Ishikawa (cell line): ENCODE results near the gene ID1.

ENCODE experiments used
- CEBPB ChIP-seq: IDR thresholded peaks from 2 replicates; pipeline ENCODE4 v1.6.1; 2012
- CREB1 ChIP-seq: IDR thresholded peaks from 2 replicates; pipeline ENCODE4 v1.6.1; 2012; ENCODE audit warnings: low read depth
- EGR1 ChIP-seq: IDR thresholded peaks from 2 replicates; pipeline ENCODE4 v1.6.1; 2012
- EP300 ChIP-seq: IDR thresholded peaks from 2 replicates; pipeline ENCODE4 v1.6.1; 2012; ENCODE audit warnings: borderline replicate concordance
- FOXM1 ChIP-seq: IDR thresholded peaks from 2 replicates; pipeline ENCODE4 v1.6.1; 2012; ENCODE audit warnings: low read depth, borderline replicate concordance
- NFIC ChIP-seq: IDR thresholded peaks from 2 replicates; pipeline ENCODE4 v1.6.1; 2012
- RAD21 ChIP-seq: IDR thresholded peaks from 2 replicates; pipeline ENCODE4 v1.6.1; 2012; ENCODE audit warnings: low read depth
- TAF1 ChIP-seq: IDR thresholded peaks from 2 replicates; pipeline ENCODE4 v1.6.1; 2012; ENCODE audit warnings: low read depth, mild to moderate bottlenecking
- TCF12 ChIP-seq: IDR thresholded peaks from 2 replicates; pipeline ENCODE4 v1.6.1; 2012; ENCODE audit warnings: low read depth
- TEAD4 ChIP-seq: IDR thresholded peaks from 2 replicates; pipeline ENCODE4 v1.6.1; 2012
- USF1 ChIP-seq: IDR thresholded peaks from 2 replicates; pipeline ENCODE4 v1.6.1; 2012
- YY1 ChIP-seq: IDR thresholded peaks from 2 replicates; pipeline ENCODE4 v1.6.1; 2012; ENCODE audit warnings: low read depth
- ZBTB7A ChIP-seq: IDR thresholded peaks from 2 replicates; pipeline ENCODE4 v1.6.1; 2012; ENCODE audit warnings: low read depth
- TF ChIP-seq, protein P1 (sequence below): IDR thresholded peaks from 2 replicates; pipeline ENCODE4 v1.6.1; 2012; ENCODE audit warnings: low read depth, mild to moderate bottlenecking
- TF ChIP-seq, protein P2 (sequence below): IDR thresholded peaks from 2 replicates; pipeline ENCODE4 v1.6.1; 2012

The ID1 gene

DNA sequence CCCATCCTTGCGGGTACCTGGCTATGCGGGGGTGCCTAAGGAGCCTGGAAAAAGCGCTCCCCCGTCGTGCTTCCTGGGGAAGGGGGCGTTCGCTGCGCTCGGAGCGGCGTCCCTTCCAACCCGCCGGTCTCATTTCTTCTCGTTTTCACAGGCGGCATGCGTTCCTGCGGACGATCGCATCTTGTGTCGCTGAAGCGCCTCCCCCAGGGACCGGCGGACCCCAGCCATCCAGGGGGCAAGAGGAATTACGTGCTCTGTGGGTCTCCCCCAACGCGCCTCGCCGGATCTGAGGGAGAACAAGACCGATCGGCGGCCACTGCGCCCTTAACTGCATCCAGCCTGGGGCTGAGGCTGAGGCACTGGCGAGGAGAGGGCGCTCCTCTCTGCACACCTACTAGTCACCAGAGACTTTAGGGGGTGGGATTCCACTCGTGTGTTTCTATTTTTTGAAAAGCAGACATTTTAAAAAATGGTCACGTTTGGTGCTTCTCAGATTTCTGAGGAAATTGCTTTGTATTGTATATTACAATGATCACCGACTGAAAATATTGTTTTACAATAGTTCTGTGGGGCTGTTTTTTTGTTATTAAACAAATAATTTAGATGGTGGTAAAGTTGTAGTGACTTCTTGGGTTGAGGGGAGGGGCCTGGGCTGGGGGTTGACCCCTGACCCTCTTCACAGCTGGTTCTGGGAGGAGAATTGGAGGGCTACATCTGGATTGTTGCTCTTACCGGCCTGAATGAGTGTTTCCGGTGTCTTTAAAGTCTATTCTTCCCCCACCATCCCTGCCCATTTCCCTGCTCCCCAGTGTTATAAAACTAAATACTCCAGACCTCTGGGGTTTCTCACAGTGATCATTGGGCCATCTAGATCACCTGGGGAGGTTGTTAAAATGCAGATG is 1.1 kb downstream of the ID1 start:
- TF ChIP-seq, protein P1, sequence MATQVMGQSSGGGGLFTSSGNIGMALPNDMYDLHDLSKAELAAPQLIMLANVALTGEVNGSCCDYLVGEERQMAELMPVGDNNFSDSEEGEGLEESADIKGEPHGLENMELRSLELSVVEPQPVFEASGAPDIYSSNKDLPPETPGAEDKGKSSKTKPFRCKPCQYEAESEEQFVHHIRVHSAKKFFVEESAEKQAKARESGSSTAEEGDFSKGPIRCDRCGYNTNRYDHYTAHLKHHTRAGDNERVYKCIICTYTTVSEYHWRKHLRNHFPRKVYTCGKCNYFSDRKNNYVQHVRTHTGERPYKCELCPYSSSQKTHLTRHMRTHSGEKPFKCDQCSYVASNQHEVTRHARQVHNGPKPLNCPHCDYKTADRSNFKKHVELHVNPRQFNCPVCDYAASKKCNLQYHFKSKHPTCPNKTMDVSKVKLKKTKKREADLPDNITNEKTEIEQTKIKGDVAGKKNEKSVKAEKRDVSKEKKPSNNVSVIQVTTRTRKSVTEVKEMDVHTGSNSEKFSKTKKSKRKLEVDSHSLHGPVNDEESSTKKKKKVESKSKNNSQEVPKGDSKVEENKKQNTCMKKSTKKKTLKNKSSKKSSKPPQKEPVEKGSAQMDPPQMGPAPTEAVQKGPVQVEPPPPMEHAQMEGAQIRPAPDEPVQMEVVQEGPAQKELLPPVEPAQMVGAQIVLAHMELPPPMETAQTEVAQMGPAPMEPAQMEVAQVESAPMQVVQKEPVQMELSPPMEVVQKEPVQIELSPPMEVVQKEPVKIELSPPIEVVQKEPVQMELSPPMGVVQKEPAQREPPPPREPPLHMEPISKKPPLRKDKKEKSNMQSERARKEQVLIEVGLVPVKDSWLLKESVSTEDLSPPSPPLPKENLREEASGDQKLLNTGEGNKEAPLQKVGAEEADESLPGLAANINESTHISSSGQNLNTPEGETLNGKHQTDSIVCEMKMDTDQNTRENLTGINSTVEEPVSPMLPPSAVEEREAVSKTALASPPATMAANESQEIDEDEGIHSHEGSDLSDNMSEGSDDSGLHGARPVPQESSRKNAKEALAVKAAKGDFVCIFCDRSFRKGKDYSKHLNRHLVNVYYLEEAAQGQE: 0 out of 2 replicates have a peak, but pooled peaks have one; percentile 10
- TF ChIP-seq CREB1 (no peak), EGR1 (no peak), NFIC (0 out of 2 replicates have a peak, but pooled peaks have one; percentile 9)

DNA sequence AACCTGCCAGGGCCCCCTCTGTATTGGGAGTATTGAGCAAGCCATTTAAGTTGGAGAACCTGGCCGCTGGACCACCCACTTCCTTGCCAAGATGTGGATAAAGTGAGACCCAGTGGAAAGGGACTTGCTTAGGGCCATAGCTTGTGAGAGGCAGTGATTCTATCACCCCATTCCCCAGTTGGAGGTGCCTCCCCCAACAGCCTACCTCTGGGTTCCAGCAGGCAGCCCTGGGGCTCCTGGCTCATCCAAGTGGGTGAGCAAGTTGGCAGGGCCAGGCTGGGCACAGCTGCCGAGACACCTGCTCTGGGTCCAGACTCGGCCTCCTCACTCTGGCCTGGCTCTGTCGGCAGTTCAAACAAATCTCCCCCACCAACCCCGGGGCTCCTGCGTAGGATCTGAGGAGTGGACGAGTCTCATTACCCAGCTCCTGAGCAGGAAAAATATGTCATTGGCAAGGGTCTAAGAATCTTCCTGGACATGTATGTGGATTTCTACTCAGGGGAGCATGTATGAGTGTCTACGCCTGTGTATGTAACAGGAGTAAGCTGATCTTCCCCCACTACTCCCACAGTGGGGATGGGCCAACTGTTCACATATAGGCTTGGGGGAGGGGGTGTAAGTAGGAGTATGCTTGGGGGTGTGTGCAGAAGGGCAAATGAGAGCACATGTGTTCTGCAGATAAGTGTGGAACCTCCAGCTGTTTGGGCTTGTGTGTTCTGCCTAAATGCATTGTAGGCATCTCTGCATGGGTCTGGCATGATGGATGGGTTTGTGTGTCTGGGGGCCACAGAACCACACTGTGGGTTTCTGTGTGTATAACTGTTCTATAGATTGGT is 1.9 kb downstream of the ID1 start:
- TF ChIP-seq EGR1 (peak; percentile 53), YY1 (peak; percentile 9; the same call in 1 of the 2 replicates), ZBTB7A (peak; percentile 18), EP300 (peak; percentile 29), NFIC (no peak), CREB1 (no peak), TAF1 (no peak; the same call in 1 of the 2 replicates), TEAD4 (peak; percentile 59), FOXM1 (no peak), CEBPB (peak; percentile 40), TCF12 (peak; percentile 42), USF1 (0 out of 2 replicates have a peak, but pooled peaks have one; percentile 44), RAD21 (no peak)
- TF ChIP-seq, protein P2, sequence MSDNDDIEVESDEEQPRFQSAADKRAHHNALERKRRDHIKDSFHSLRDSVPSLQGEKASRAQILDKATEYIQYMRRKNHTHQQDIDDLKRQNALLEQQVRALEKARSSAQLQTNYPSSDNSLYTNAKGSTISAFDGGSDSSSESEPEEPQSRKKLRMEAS: peak; percentile 64
- TF ChIP-seq, protein P1: no peak

- no peak for TF ChIP-seq NFIC
- TF ChIP-seq, protein P2: no peak
- no peak for TF ChIP-seq TCF12
- TF ChIP-seq RAD21: no peak
- no peak for TF ChIP-seq EGR1
- no peak for TF ChIP-seq CREB1
- no peak for TF ChIP-seq TEAD4
- no peak for TF ChIP-seq CEBPB
- no peak; the same call in 1 of the 2 replicates for TF ChIP-seq USF1
- no peak for TF ChIP-seq FOXM1
- no peak for TF ChIP-seq EP300
- TF ChIP-seq YY1: no peak
- no peak for TF ChIP-seq ZBTB7A
- TF ChIP-seq, protein P1: no peak
- TF ChIP-seq TAF1: no peak
Measured at GRCh38 chr20:31607640-31608250, 2.7 kb downstream of the ID1 start.
